GM18909 (cell line): Measurements from ENCODE around the gene TMEM181.
"Not testable (repeated sequence)": the region's sequence is repeated elsewhere in the genome, so short reads cannot be mapped to it uniquely, and the experiment has no call there.

Experiments
- ATAC-seq: cut with Tn5 transposase; IDR thresholded peaks from one replicate; pipeline ENCODE4 v1.9.1; 2021; ENCODE audit warnings: mild to moderate bottlenecking; ENCODE audit not compliant: unreplicated experiment, poor library complexity

Gene TMEM181

GRCh38 chr6:158653577-158654354 is 93.9 kb downstream of the TMEM181 start:
- peak; percentile 69 for ATAC-seq

- no peak for ATAC-seq
These were observed 94.6 kb downstream of the TMEM181 start for GRCh38 chr6:158654498-158654897.

- ATAC-seq, result no peak
These were observed 95.1 kb downstream of the TMEM181 start for GRCh38 chr6:158654960-158655489.

- no peak for ATAC-seq
These were observed 95.9 kb downstream of the TMEM181 start for GRCh38 chr6:158655569-158656450.

- not testable (repeated sequence) for ATAC-seq
These were observed 97.1 kb downstream of the TMEM181 start for GRCh38 chr6:158656986-158657385.

GRCh38 chr6:158660333-158660754 is 100.5 kb downstream of the TMEM181 start:
- no peak for ATAC-seq

- no peak for ATAC-seq
These were observed 101.3 kb downstream of the TMEM181 start for GRCh38 chr6:158661156-158661685.

- no peak for ATAC-seq
These were observed 102.7 kb downstream of the TMEM181 start for GRCh38 chr6:158662607-158662953.

GRCh38 chr6:158662954-158663624 is 103.2 kb downstream of the TMEM181 start:
- ATAC-seq, result no peak

- ATAC-seq, result no peak
These were observed 103.8 kb downstream of the TMEM181 start for GRCh38 chr6:158663625-158664165.

- ATAC-seq, result no peak
These were observed 105.4 kb downstream of the TMEM181 start for GRCh38 chr6:158665332-158665731.

GRCh38 chr6:158666628-158667359 is 106.9 kb downstream of the TMEM181 start:
- no peak for ATAC-seq

- no peak for ATAC-seq
These were observed 107.6 kb downstream of the TMEM181 start for GRCh38 chr6:158667360-158667981.

GRCh38 chr6:158668707-158669103 is 108.8 kb downstream of the TMEM181 start:
- no peak for ATAC-seq

- ATAC-seq, result no peak
These were observed 109.5 kb downstream of the TMEM181 start for GRCh38 chr6:158669145-158670035.

- not testable (repeated sequence) for ATAC-seq
These were observed 112.2 kb downstream of the TMEM181 start for GRCh38 chr6:158672119-158672518.

GRCh38 chr6:158672726-158673125 is 112.8 kb downstream of the TMEM181 start:
- no peak for ATAC-seq
